Measurements from ENCODE around the gene PHC2.

DNA sequence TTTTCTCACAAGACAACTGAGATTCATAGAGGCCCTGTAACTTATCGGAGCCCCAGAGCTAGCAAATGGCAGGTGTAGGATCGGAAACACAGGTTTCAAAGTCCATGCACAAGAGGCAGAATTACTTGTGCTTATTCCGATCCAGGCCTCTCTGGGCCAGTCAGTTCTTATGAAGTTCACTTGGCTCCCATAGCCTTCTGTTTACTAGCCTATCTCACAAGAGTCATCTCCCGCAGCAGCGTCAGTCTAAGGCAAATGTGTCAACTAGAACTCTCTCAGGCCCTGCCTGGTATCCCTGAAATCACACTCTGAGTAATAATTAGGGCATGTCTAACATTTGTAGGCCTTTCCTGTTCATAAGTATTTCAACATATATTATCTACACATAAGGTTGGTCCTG, 43.3 kb downstream of the PHC2 start:
- TF ChIP-seq, protein P1, sequence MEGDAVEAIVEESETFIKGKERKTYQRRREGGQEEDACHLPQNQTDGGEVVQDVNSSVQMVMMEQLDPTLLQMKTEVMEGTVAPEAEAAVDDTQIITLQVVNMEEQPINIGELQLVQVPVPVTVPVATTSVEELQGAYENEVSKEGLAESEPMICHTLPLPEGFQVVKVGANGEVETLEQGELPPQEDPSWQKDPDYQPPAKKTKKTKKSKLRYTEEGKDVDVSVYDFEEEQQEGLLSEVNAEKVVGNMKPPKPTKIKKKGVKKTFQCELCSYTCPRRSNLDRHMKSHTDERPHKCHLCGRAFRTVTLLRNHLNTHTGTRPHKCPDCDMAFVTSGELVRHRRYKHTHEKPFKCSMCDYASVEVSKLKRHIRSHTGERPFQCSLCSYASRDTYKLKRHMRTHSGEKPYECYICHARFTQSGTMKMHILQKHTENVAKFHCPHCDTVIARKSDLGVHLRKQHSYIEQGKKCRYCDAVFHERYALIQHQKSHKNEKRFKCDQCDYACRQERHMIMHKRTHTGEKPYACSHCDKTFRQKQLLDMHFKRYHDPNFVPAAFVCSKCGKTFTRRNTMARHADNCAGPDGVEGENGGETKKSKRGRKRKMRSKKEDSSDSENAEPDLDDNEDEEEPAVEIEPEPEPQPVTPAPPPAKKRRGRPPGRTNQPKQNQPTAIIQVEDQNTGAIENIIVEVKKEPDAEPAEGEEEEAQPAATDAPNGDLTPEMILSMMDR (IDR thresholded peaks at IDR 0.05), result no peak
- TF ChIP-seq POLR2A (IDR thresholded peaks at IDR 0.05), result no peak
